ENCODE data around the gene MKX. TPM values are rescaled to one million over a fixed set of nuclear protein-coding genes. Genes with fewer than 3 reads are reported as not detected.

The MKX gene
- total and polyA plus RNA-seq, 9 of the 15 experiments (the other 6 are each of a cell fraction or from before 2014, with no cell fraction given): 0.07 TPM; not detected in 7

DNA sequence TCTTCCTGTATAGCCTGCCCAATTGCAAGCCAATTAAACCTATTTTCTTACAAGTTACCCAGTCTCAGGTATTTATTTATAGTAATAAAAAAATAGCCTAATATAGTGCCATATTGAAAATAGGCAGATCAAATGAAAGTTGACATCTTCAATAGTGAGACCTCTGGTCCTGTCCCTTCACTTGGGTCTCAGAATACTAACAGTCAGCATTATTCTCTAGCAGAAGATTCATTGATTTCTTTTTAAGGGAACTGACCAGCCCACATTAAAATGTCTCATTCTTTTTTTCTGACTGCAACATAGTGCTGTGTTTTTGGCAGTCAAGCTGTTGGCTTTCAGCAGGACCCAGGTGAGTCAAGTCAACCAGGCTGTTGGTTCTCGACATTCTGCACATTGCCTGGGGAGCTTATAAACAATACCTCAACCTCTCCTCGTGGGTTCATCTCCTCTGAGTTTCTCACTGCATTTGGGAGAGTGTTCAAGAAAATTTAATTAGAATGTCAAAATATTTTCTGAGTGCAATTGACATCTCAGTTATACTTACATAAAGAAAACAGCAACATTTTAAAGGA lies 109.8 kb downstream of the MKX start:
- POLR2A ChIA-PET: no interaction called here
- no peak overlapping the region for H3K27ac ChIP-seq (ENCODE audit: extremely low read depth, low read depth, low read length)
- 0% methylated on average over 2 of the region's 2 CpGs for WGBS (ENCODE audit: insufficient coverage, low coverage, missing lambda C conversion rate)
- H3K27me3 ChIP-seq (ENCODE audit: control insufficient read depth in 2 of 2, insufficient read depth in 2 of 2, low read length in 2 of 2): no peaks in the 10 kb centered on the region
- intact Hi-C loops (cut with micrococcal nuclease) (no loop called here), in situ Hi-C loops (cut with MboI) (no loop called here)
- no peak overlapping the region for H3K4me3 ChIP-seq
- CTCF ChIA-PET (ENCODE audit: low intra/inter-chr PET ratio): no interaction called here
- H3K4me2 ChIP-seq (ENCODE audit: insufficient read depth, low read length): no peak overlapping the region
- DNase-seq (ENCODE audit: extremely low read depth in 1 of 4, low spot score in 3 of 4) (no peak), FAIRE-seq (no peak), ATAC-seq (no peak)
- H4K20me1 ChIP-seq (replicated peaks; ENCODE audit: control insufficient read depth, insufficient read depth, low read length): no peaks in the 10 kb centered on the region
- H3K36me3 ChIP-seq (ENCODE audit: control insufficient read depth, insufficient read depth, low read length): no peaks in the 10 kb centered on the region
- H2AFZ ChIP-seq (ENCODE audit: low read depth, low read length): no peak overlapping the region
- H3K79me2 ChIP-seq (ENCODE audit: control insufficient read depth, insufficient read depth, low read length): no peaks in the 10 kb centered on the region
- no TSS peak for BruUV-seq (replicated peaks)
- TF ChIP-seq ZFPM2 (CRISPR knock-in tag; IDR thresholded peaks at IDR 0.05): no peak
- TF ChIP-seq MCM3 (IDR thresholded peaks at IDR 0.05): no peak
- peak; percentile 22; the same call in 1 of the 2 replicates for TF ChIP-seq C11orf30 (IDR thresholded peaks at IDR 0.05; ENCODE audit: low read depth)
- no peak for TF ChIP-seq BCL6 (CRISPR knock-in tag; IDR thresholded peaks at IDR 0.05)
- TF ChIP-seq ZNF316 (IDR thresholded peaks at IDR 0.05): peak; percentile 57; the same call in 1 of the 2 replicates
- no peaks in the 10 kb centered on the region for H3K9me1 ChIP-seq (ENCODE audit: control insufficient read depth, insufficient read depth, low read length)
- H3K9ac ChIP-seq (ENCODE audit: insufficient read depth in 1 of 2, low read depth in 2 of 2, low read length in 2 of 2): no peak overlapping the region
- H3K9me3 ChIP-seq (replicated peaks; ENCODE audit: control insufficient read depth, insufficient read depth, low read depth, low read length): no peaks in the 10 kb centered on the region
- H3K4me1 ChIP-seq (replicated peaks in 1 of 2; ENCODE audit: control insufficient read depth in 2 of 2, insufficient read depth in 2 of 2, low read length in 2 of 2): no peaks in the 10 kb centered on the region

- in situ Hi-C loops (cut with MboI): no loop called here
- TF ChIP-seq SMAD2 (IDR thresholded peaks at IDR 0.05; ENCODE audit: low read depth, low read length) (no peak), MTA1 (IDR thresholded peaks at IDR 0.05; ENCODE audit: borderline replicate concordance) (no peak), IFI16 (CRISPR knock-in tag; IDR thresholded peaks at IDR 0.05) (no peak)
- TF ChIP-seq, protein P1, sequence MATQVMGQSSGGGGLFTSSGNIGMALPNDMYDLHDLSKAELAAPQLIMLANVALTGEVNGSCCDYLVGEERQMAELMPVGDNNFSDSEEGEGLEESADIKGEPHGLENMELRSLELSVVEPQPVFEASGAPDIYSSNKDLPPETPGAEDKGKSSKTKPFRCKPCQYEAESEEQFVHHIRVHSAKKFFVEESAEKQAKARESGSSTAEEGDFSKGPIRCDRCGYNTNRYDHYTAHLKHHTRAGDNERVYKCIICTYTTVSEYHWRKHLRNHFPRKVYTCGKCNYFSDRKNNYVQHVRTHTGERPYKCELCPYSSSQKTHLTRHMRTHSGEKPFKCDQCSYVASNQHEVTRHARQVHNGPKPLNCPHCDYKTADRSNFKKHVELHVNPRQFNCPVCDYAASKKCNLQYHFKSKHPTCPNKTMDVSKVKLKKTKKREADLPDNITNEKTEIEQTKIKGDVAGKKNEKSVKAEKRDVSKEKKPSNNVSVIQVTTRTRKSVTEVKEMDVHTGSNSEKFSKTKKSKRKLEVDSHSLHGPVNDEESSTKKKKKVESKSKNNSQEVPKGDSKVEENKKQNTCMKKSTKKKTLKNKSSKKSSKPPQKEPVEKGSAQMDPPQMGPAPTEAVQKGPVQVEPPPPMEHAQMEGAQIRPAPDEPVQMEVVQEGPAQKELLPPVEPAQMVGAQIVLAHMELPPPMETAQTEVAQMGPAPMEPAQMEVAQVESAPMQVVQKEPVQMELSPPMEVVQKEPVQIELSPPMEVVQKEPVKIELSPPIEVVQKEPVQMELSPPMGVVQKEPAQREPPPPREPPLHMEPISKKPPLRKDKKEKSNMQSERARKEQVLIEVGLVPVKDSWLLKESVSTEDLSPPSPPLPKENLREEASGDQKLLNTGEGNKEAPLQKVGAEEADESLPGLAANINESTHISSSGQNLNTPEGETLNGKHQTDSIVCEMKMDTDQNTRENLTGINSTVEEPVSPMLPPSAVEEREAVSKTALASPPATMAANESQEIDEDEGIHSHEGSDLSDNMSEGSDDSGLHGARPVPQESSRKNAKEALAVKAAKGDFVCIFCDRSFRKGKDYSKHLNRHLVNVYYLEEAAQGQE (IDR thresholded peaks at IDR 0.05; ENCODE audit: borderline replicate concordance): no peak
- TF ChIP-seq, protein P1 (CRISPR knock-in tag; IDR thresholded peaks at IDR 0.05; ENCODE audit: low read depth): no peak
Observed at GRCh38 chr10:27635290-27635689, 110.3 kb downstream of the MKX start.

More at GRCh38 chr10:27635290-27635689, 110.3 kb downstream of the MKX start:
- no peak overlapping the region for H3K4me3 ChIP-seq
- ChIA-PET POLR2A (no interaction called here), CTCF (ENCODE audit: low intra/inter-chr PET ratio) (no interaction called here)
- no peak overlapping the region for H3K27ac ChIP-seq (ENCODE audit: extremely low read depth, low read depth, low read length)
- no peaks in the 10 kb centered on the region for H3K27me3 ChIP-seq (ENCODE audit: control insufficient read depth in 2 of 2, insufficient read depth in 2 of 2, low read length in 2 of 2)
- intact Hi-C loops (cut with micrococcal nuclease): no loop called here
- WGBS (ENCODE audit: insufficient coverage, low coverage, missing lambda C conversion rate): 0% methylated on average over 6 of the region's 6 CpGs
- no peaks in the 10 kb centered on the region for H3K36me3 ChIP-seq (ENCODE audit: control insufficient read depth, insufficient read depth, low read length)
- no peaks in the 10 kb centered on the region for H3K9me3 ChIP-seq (replicated peaks; ENCODE audit: control insufficient read depth, insufficient read depth, low read depth, low read length)
- no peaks in the 10 kb centered on the region for H4K20me1 ChIP-seq (replicated peaks; ENCODE audit: control insufficient read depth, insufficient read depth, low read length)
- no peaks in the 10 kb centered on the region for H3K79me2 ChIP-seq (ENCODE audit: control insufficient read depth, insufficient read depth, low read length)
- DNase-seq (ENCODE audit: extremely low read depth in 1 of 4, low spot score in 3 of 4) (no peak), ATAC-seq (no peak), FAIRE-seq (no peak)
- H3K9ac ChIP-seq (ENCODE audit: insufficient read depth in 1 of 2, low read depth in 2 of 2, low read length in 2 of 2): no peak overlapping the region
- H3K4me2 ChIP-seq (ENCODE audit: insufficient read depth, low read length): no peak overlapping the region
- no peaks in the 10 kb centered on the region for H3K4me1 ChIP-seq (replicated peaks in 1 of 2; ENCODE audit: control insufficient read depth in 2 of 2, insufficient read depth in 2 of 2, low read length in 2 of 2)
- no peaks in the 10 kb centered on the region for H3K9me1 ChIP-seq (ENCODE audit: control insufficient read depth, insufficient read depth, low read length)
- BruUV-seq (replicated peaks): no TSS peak
- no peak overlapping the region for H2AFZ ChIP-seq (ENCODE audit: low read depth, low read length)
